Activated CD4-positive, alpha-beta T cell treated with anti-CD3 and anti-CD28 coated beads for 1 hour (primary cell): ENCODE data around the gene ESCO1.
"Not testable (repeated sequence)": the region's sequence is repeated elsewhere in the genome, so short reads cannot be mapped to it uniquely, and the experiment has no call there.

Experiments
- DNase-seq: peaks from one replicate; pipeline ENCODE4 v3.0.0-alpha.2; 2020

Gene ESCO1

GRCh38 chr18:21592361-21592760 lies 8.1 kb downstream of the ESCO1 start:
- not testable (repeated sequence) for DNase-seq

GRCh38 chr18:21584391-21584790 lies 16.1 kb downstream of the ESCO1 start:
- DNase-seq: no peak

- no peak for DNase-seq
Observed at GRCh38 chr18:21575656-21576055, 24.8 kb downstream of the ESCO1 start.

GRCh38 chr18:21571772-21572171 lies 28.7 kb downstream of the ESCO1 start:
- no peak for DNase-seq

- DNase-seq: no peak
Observed at GRCh38 chr18:21559195-21559594, 41.3 kb downstream of the ESCO1 start.

- DNase-seq: no peak
Observed at GRCh38 chr18:21557607-21558253, 42.8 kb downstream of the ESCO1 start.

GRCh38 chr18:21550510-21550970 lies 50.0 kb downstream of the ESCO1 start:
- DNase-seq: no peak

- DNase-seq: no peak
Observed at GRCh38 chr18:21548647-21549046, 51.9 kb downstream of the ESCO1 start.

- no peak for DNase-seq
Observed at GRCh38 chr18:21546423-21546822, 54.1 kb downstream of the ESCO1 start.

- no peak for DNase-seq
Observed at GRCh38 chr18:21538230-21538629, 62.3 kb downstream of the ESCO1 start.

- DNase-seq: no peak
Observed at GRCh38 chr18:21534327-21534726, 66.2 kb downstream of the ESCO1 start.

GRCh38 chr18:21526463-21526862 lies 74.0 kb downstream of the ESCO1 start:
- DNase-seq: no peak

GRCh38 chr18:21525916-21526315 lies 74.6 kb downstream of the ESCO1 start:
- no peak for DNase-seq

GRCh38 chr18:21522530-21522929 lies 78.0 kb downstream of the ESCO1 start:
- DNase-seq: no peak

- no peak for DNase-seq
Observed at GRCh38 chr18:21513741-21514140, 86.8 kb downstream of the ESCO1 start.

- no peak for DNase-seq
Observed at GRCh38 chr18:21513292-21513691, 87.2 kb downstream of the ESCO1 start.

GRCh38 chr18:21509062-21509461 lies 91.4 kb downstream of the ESCO1 start:
- DNase-seq: no peak

- no peak for DNase-seq
Observed at GRCh38 chr18:21507913-21508701, 92.4 kb downstream of the ESCO1 start.

GRCh38 chr18:21502661-21503060 lies 97.8 kb downstream of the ESCO1 start:
- no peak for DNase-seq

- no peak for DNase-seq
Observed at GRCh38 chr18:21499997-21500396, 100.5 kb downstream of the ESCO1 start.

GRCh38 chr18:21496277-21496835 lies 104.1 kb downstream of the ESCO1 start:
- no peak for DNase-seq

- DNase-seq: no peak
Observed at GRCh38 chr18:21490748-21491147, 109.8 kb downstream of the ESCO1 start.

- DNase-seq: no peak
Observed at GRCh38 chr18:21489919-21490495, 110.5 kb downstream of the ESCO1 start.
